HFF-Myc (cell line): ENCODE measurements around the gene UGCG.
A peak's percentile ranks its signal among the peaks of the same experiment; 100 is the strongest.

Source experiments
- DNase-seq: peaks from one replicate; pipeline ENCODE4 v3.0.0-alpha.2; 2011; ENCODE audit warnings: low read depth; ENCODE audit errors: extremely low read depth
- H3K4me3 ChIP-seq: replicated peaks from 2 replicates; pipeline ENCODE4 v1.5.1; 2011; ENCODE audit warnings: low read depth, mild to moderate bottlenecking, control low read depth, low read length
- TF ChIP-seq, protein P1 (sequence below): IDR thresholded peaks from 2 replicates; pipeline ENCODE4 v1.5.1; 2012; ENCODE audit warnings: mild to moderate bottlenecking, low read depth, low read length, control low read depth; ENCODE audit errors: missing control alignments

UGCG gene

DNA sequence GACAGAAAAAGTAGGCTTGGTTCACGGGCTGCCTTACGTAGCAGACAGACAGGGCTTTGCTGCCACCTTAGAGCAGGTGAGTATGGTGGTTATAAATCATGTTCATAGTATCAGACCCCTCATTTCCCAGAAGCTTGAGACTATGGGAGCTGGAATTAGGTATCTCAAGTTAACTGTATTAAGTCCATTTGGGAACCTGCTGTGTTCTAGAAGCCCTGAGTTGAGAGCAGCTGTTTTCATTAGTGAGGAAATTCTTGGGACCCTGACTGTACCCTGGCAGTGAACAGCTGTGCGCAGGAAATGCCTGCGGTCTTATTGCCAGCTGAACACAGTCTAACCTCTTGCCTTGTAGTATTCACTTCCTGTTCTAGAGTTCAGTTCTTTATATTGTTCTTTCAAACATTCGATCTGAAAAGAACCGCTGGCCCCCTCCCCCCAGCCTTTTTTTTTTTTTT lies 29.8 kb downstream of the UGCG start:
- no peak overlapping the region for H3K4me3 ChIP-seq
- peak; percentile 74 for DNase-seq
- TF ChIP-seq, protein P1, sequence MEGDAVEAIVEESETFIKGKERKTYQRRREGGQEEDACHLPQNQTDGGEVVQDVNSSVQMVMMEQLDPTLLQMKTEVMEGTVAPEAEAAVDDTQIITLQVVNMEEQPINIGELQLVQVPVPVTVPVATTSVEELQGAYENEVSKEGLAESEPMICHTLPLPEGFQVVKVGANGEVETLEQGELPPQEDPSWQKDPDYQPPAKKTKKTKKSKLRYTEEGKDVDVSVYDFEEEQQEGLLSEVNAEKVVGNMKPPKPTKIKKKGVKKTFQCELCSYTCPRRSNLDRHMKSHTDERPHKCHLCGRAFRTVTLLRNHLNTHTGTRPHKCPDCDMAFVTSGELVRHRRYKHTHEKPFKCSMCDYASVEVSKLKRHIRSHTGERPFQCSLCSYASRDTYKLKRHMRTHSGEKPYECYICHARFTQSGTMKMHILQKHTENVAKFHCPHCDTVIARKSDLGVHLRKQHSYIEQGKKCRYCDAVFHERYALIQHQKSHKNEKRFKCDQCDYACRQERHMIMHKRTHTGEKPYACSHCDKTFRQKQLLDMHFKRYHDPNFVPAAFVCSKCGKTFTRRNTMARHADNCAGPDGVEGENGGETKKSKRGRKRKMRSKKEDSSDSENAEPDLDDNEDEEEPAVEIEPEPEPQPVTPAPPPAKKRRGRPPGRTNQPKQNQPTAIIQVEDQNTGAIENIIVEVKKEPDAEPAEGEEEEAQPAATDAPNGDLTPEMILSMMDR = no peak

DNA sequence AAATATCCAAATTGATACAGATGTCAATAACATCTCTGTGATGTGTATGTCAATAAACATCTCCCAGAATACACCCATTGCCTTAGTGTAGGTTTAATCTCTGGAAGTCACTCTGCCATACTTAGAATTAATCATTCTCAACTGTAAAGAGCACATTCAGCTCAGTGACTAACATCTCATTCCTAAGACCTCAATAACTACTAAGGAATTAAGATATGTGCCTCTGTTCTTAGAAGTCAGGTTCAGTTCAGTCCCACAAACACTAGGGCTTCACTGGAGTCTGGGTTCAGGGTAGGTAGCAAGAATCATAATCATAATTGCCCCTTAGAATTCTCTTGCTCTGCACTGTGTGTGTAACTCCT lies 31.7 kb downstream of the UGCG start:
- H3K4me3 ChIP-seq = no peak overlapping the region
- DNase-seq = no peak
- TF ChIP-seq, protein P1 = no peak

DNA sequence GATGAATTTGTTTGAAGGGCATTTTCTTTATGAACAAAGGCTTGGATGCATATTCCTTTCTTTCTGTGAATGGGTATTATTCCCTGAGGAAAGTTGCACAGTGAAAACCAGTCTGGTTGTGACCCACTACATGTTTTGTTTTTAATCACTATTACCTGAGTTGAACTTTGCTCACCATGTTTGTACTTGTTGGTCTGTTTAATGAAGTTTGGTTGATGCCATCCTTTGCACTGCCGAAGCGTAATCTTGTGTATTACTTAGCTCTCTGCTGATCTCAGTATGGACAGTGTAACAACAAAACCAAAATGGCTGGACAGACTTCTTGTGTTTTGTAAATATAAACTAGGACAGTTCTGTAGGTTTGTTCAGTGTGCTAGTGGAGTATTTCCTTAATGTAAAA lies 38.1 kb downstream of the UGCG start:
- DNase-seq = no peak
- no peak overlapping the region for H3K4me3 ChIP-seq
- TF ChIP-seq, protein P1 = no peak

DNA sequence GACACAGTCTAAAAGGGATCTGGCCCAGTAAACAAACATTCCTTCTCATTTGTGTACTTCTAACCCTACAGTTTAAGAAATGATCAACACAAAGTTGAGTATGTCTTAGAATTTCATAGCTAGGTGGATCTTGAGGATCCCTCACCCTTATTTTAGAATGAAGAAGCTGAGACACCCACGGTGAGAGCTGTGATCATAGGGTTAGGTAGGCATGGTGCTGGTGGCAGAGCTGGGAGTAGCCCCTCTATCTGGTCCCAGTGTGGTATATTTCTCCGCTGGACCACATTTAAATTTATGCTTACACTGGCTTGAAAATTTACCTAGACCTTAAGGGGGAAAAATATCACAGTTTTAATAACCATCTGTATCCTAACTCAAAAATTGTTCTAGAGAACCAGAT lies 39.8 kb downstream of the UGCG start:
- H3K4me3 ChIP-seq = no peak overlapping the region
- TF ChIP-seq, protein P1 = no peak
- DNase-seq = no peak

DNA sequence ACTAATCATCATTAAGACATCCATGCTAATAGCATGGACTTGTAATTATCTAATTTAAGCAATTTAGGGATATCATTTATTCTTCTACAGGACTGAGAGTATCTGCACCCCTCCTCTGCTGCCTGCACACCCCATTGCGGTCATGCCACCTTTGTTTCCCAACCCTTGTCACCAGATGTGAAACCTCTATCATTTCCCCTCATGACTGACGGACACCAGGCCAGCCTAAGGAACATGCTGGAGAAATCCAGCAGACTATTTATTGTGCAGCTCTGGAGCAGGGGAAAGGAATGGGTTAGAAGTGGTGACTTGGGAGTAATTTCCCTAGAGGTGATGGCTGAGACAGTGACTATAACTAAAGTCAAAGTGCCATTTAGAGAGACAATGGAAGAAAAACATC lies 40.7 kb downstream of the UGCG start:
- H3K4me3 ChIP-seq = no peak overlapping the region
- TF ChIP-seq, protein P1 = no peak
- no peak for DNase-seq

DNA sequence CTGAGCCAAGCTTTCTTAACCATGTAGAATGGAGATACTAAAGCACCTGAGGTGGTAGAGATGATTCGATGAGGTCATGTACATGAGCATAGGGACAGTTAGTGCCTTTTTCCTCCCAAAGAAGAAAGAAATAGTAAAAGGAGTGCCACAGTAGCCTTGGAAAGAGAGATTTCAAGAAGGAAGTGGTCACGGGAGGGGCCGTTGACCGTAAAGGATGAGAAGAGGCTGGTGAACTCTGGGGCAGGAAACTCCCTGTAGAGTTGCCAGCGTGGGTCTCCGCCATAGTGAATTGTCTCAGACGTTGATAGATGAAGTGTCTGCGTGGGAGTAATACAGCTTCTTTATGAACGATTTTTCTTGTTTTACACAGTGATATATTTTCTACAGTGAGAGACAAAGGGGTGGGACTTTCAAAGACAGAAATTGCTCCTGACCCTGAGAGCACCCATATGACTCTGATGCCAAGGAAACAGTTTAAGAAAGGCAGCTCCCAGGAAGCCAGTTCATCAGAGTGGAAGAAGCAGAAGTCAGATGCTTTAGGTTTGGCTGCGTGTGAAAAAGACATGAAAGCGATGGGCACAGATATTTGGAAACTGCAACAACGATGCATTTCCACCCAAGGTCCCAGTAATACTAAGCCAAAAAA lies 41.3 kb downstream of the UGCG start:
- TF ChIP-seq, protein P1 = no peak
- no peak overlapping the region for H3K4me3 ChIP-seq
- no peak for DNase-seq

DNA sequence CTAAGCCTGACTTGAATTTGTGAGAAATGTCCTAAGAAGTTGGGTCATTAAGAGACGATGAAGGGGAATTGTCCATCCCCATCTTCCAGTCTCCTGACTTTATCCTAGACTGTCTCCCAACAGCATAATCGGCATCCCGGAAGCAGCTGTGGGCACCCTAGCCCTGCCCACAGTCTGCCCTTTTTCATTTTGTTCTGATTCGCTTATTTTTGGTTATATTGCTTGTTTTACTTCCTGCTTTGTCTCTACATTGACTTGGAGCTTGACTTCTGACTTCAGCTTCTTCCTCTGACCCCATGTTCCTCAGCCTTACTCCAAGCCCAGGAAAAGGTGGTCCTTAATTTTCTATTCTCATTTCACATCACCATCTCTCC lies 41.8 kb downstream of the UGCG start:
- H3K4me3 ChIP-seq = no peak overlapping the region
- TF ChIP-seq, protein P1 = no peak
- DNase-seq = no peak
